DND-41 (cell line): ENCODE data around the gene ENTR1.

Experiments
- ATAC-seq: fragments of 200-7000 bp; cut with Tn5 transposase; 3 replicates; pipeline ENCODE4 v1.9.1; 2021; ENCODE audit warnings: low read depth; ENCODE audit not compliant: insufficient read depth
- DNase-seq: peaks from one replicate; pipeline ENCODE4 v3.0.0-alpha.2; 2020
- H2AFZ ChIP-seq: 2 replicates; pipeline ENCODE4 v1.6.0; 2012; ENCODE audit warnings: low read depth, low read length
- H3K27ac ChIP-seq: 2 replicates; pipeline ENCODE4 v1.5.1; 2012; ENCODE audit warnings: low read length, inconsistent platforms
- H3K27me3 ChIP-seq: fragments of 200-600 bp; sonication (generic); 2 replicates; pipeline ENCODE4 v1.6.0; 2012; ENCODE audit warnings: low read length, mild to moderate bottlenecking, inconsistent platforms; ENCODE audit not compliant: insufficient read depth, poor library complexity
- H3K36me3 ChIP-seq: 2 replicates; pipeline ENCODE4 v1.5.1; 2012; ENCODE audit warnings: low read length, inconsistent platforms; ENCODE audit not compliant: insufficient read depth
- H3K4me1 ChIP-seq: 2 replicates; pipeline ENCODE4 v1.5.1; 2012; ENCODE audit warnings: mild to moderate bottlenecking, low read length; ENCODE audit not compliant: insufficient read depth
- H3K4me2 ChIP-seq: 2 replicates; pipeline ENCODE4 v1.6.0; 2012; ENCODE audit warnings: mild to moderate bottlenecking, moderate library complexity, low read length, inconsistent platforms; ENCODE audit not compliant: insufficient read depth
- H3K4me3 ChIP-seq, 2 experiments: fragments of 200-600 bp in 1 of 2; shearing (Covaris generic) in 1 of 2; 2 replicates each; pipeline ENCODE4 v1.5.1; 2012 to 2016; ENCODE audit warnings: inconsistent platforms in 2 of 2, low read length in 2 of 2, mild to moderate bottlenecking in 2 of 2, low read depth in 1 of 2, moderate library complexity in 1 of 2
- H3K79me2 ChIP-seq: 2 replicates; pipeline ENCODE4 v1.6.0; 2012; ENCODE audit warnings: low read length, inconsistent platforms; ENCODE audit not compliant: insufficient read depth
- H3K9ac ChIP-seq: 2 replicates; pipeline ENCODE4 v1.6.0; 2012; ENCODE audit warnings: low read depth, mild to moderate bottlenecking, inconsistent platforms, low read length, moderate library complexity
- H3K9me3 ChIP-seq: 2 replicates; pipeline ENCODE4 v1.5.1; 2012; ENCODE audit warnings: low read length, moderate library complexity, mild to moderate bottlenecking, inconsistent platforms; ENCODE audit not compliant: insufficient read depth, severe bottlenecking
- H4K20me1 ChIP-seq: 2 replicates; pipeline ENCODE4 v1.6.0; 2012; ENCODE audit warnings: low read length; ENCODE audit not compliant: insufficient read depth
- EZH2 ChIP-seq: IDR thresholded peaks from 3 replicates; pipeline ENCODE4 v1.6.1; 2012; ENCODE audit warnings: borderline replicate concordance, low read depth, mild to moderate bottlenecking, moderate library complexity, low read length, inconsistent platforms; ENCODE audit not compliant: severe bottlenecking
- TF ChIP-seq, protein P1 (sequence below): IDR thresholded peaks from 2 replicates; pipeline ENCODE4 v1.5.1; 2012; ENCODE audit warnings: borderline replicate concordance, low read length, moderate library complexity, mild to moderate bottlenecking; ENCODE audit not compliant: poor library complexity, severe bottlenecking; ENCODE audit errors: extremely low read depth

ENTR1 gene

DNA sequence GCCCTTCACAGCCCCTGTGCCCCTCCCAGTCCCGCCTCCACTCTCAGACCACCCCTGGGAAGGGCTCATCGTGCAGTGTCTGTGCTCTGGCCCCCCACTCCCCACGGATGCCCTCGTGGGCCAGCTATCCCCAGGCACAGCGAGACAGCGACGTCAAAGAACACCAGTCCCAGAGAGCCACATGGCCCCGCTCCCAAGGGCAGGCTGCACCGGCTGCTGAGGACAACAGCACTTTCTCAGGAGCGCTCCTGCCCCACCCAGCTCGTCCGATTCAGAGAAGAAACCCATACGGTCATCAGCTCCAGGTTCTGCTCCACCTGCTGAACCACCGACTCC lies 5.6 kb downstream of the ENTR1 start:
- DNase-seq (no peak), ATAC-seq (no peak)
- Histone ChIP-seq H3K4me3 (no peak overlapping the region), H4K20me1 (peaks cover 3% of the 10 kb centered on the region; the same call in 1 of the 2 replicates), H3K4me2 (no peak overlapping the region), H3K27ac (no peak overlapping the region), H2AFZ (no peak overlapping the region), H3K9ac (no peak overlapping the region), H3K79me2 (peaks cover 18% of the 10 kb centered on the region), H3K4me1 (peaks cover 24% of the 10 kb centered on the region), H3K36me3 (peaks cover 56% of the 10 kb centered on the region), H3K27me3 (no peaks in the 10 kb centered on the region), H3K9me3 (no peaks in the 10 kb centered on the region)
- TF ChIP-seq, protein P1, sequence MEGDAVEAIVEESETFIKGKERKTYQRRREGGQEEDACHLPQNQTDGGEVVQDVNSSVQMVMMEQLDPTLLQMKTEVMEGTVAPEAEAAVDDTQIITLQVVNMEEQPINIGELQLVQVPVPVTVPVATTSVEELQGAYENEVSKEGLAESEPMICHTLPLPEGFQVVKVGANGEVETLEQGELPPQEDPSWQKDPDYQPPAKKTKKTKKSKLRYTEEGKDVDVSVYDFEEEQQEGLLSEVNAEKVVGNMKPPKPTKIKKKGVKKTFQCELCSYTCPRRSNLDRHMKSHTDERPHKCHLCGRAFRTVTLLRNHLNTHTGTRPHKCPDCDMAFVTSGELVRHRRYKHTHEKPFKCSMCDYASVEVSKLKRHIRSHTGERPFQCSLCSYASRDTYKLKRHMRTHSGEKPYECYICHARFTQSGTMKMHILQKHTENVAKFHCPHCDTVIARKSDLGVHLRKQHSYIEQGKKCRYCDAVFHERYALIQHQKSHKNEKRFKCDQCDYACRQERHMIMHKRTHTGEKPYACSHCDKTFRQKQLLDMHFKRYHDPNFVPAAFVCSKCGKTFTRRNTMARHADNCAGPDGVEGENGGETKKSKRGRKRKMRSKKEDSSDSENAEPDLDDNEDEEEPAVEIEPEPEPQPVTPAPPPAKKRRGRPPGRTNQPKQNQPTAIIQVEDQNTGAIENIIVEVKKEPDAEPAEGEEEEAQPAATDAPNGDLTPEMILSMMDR, result no peak
- no peak for TF ChIP-seq EZH2

DNA sequence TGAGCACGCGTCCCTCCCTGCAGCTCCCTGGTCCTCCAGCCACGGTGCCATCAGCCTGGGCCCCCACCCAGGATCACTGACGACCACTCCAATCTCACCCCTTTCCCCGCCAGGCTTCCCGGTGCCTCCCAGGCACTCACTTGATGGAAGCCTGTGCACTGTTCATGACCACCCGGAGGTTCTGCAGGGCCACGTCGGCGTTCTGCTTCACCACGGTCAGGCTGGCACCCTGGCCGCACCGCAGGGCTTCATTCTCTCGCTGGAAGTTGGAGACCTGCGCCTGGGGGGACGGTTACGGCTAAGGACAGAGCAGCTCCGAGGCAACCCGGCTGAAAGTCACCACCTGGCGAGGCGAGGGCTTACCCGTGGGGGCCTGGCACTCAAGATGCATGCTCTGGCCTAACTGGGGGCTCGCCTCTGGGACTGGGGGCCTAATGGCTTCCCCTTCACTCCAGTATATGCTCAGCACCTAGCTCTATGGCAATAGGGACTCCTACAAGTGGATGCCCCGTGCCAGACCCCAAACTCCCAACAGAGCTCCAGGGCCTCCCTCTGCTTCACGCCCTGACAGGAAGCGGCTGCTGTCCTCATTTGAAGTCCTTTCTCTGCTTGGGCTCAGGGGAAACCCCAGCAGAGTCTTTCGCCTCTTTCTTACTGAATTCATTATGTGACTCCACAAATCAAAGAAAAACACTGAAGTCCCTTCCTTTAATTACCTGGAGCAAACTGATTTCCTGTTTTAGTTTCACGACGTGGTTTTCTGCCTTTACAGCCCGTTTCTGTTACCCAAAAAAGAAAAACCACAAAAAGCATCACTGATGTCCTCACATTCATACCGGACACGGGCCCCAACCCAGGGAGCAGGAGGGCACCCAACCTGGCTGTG lies 6.3 kb downstream of the ENTR1 start:
- H3K27ac ChIP-seq, result no peak overlapping the region; the same call in 1 of the 2 replicates
- H3K4me1 ChIP-seq, result peaks cover 21% of the 10 kb centered on the region
- H4K20me1 ChIP-seq, result peaks cover 8% of the 10 kb centered on the region; the same call in 1 of the 2 replicates
- no peak overlapping the region for H3K4me2 ChIP-seq
- no peaks in the 10 kb centered on the region for H3K27me3 ChIP-seq
- H3K79me2 ChIP-seq, result peaks cover 19% of the 10 kb centered on the region
- peaks cover 56% of the 10 kb centered on the region for H3K36me3 ChIP-seq
- no peak overlapping the region for H2AFZ ChIP-seq
- ATAC-seq (no peak), DNase-seq (no peak)
- H3K9me3 ChIP-seq, result no peaks in the 10 kb centered on the region
- no peak overlapping the region for H3K4me3 ChIP-seq
- no peak overlapping the region for H3K9ac ChIP-seq
- TF ChIP-seq EZH2, result no peak
- TF ChIP-seq, protein P1, result no peak

DNA sequence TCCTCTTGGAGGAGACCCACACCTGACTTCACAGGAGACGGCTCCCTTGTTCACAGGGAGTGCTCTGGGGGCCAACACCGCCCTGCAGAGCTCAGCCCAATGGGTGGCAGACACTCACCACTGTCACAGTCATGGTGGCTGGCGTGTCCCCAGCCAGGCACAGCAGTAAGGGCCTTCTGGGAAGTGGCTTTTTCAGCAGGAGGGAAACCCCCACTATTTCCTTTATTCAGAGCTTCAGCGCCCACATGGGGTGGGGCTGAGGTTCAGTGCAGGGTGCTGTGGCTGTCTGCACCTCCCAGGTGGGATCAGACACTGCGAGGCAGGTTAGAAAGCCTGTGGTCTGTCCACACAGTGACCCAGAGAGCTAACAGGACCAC lies 6.9 kb downstream of the ENTR1 start:
- H3K27ac ChIP-seq, result no peak overlapping the region; the same call in 1 of the 2 replicates
- peaks cover 22% of the 10 kb centered on the region for H3K4me1 ChIP-seq
- H3K27me3 ChIP-seq, result no peaks in the 10 kb centered on the region
- no peak overlapping the region for H2AFZ ChIP-seq
- no peaks in the 10 kb centered on the region for H3K9me3 ChIP-seq
- peaks cover 20% of the 10 kb centered on the region for H3K79me2 ChIP-seq
- no peak overlapping the region for H3K4me2 ChIP-seq
- peaks cover 58% of the 10 kb centered on the region for H3K36me3 ChIP-seq
- peaks cover 8% of the 10 kb centered on the region for H4K20me1 ChIP-seq
- H3K4me3 ChIP-seq, result no peak overlapping the region
- no peak overlapping the region for H3K9ac ChIP-seq
- TF ChIP-seq EZH2, result no peak
- TF ChIP-seq, protein P1, result no peak
- DNase-seq, result no peak
- no peak for ATAC-seq
